Activated CD4-positive, alpha-beta T cell treated with anti-CD3 and anti-CD28 coated beads, Interleukin-2, amount 50 U/mL, for 1 hour (primary cell): ENCODE results near the gene TP73.

Experiments
- DNase-seq: peaks from one replicate; pipeline ENCODE4 v3.0.0-alpha.2; 2020

TP73 gene

GRCh38 chr1:3731583-3732433 is 79.5 kb downstream of the TP73 start:
- no peak for DNase-seq

- DNase-seq, result no peak
Measured at GRCh38 chr1:3732434-3733093, 80.2 kb downstream of the TP73 start.

- no peak for DNase-seq
Measured at GRCh38 chr1:3733094-3733882, 81.0 kb downstream of the TP73 start.

- DNase-seq, result no peak
Measured at GRCh38 chr1:3733883-3734589, 81.7 kb downstream of the TP73 start.

DNA sequence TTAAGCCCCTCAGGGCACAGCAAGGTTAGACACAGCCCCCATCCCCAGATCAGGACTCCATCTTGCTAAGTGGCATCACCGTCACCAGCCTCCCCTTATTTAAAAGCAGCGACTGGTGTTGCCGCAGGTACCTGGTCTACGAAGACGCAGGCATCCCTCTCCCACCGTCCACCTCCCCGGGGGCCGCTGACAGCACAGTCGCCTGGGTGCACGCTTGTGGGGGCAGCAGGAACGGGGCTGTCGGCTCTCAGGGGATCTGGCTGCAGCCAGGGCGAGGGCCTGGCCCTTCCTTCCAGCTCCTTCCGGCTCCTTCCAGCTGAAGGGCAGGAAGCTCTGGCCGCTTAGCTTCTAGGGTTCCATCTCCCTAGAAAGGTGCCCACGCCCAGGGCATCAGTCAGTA is 82.3 kb downstream of the TP73 start:
- no peak for DNase-seq

- DNase-seq, result no peak
Measured at GRCh38 chr1:3735027-3735681, 82.8 kb downstream of the TP73 start.

- no peak for DNase-seq
Measured at GRCh38 chr1:3735688-3736087, 83.4 kb downstream of the TP73 start.

- DNase-seq, result no peak
Measured at GRCh38 chr1:3736131-3736561, 83.8 kb downstream of the TP73 start.

DNA sequence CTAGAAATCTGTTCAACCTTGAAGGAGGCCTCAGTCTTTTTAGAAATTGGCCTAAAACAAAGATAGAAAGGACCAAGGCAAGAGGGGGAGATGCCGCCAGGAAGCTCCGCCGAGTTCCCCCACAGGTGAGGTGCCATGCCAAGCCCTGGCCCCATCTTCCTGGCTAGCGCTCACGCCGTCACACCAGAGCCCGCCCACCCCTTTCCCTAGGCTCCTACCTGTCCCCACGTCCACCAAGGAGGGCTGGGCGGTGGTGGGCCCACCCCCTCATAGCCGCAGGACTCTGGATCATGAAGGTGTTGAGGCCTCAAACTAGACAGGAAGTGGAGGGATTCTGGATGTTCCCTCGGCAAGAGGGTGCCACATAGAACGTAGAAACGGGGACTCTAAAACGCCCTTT is 84.4 kb downstream of the TP73 start:
- DNase-seq, result no peak

- DNase-seq, result no peak
Measured at GRCh38 chr1:3738943-3739342, 86.6 kb downstream of the TP73 start.

DNA sequence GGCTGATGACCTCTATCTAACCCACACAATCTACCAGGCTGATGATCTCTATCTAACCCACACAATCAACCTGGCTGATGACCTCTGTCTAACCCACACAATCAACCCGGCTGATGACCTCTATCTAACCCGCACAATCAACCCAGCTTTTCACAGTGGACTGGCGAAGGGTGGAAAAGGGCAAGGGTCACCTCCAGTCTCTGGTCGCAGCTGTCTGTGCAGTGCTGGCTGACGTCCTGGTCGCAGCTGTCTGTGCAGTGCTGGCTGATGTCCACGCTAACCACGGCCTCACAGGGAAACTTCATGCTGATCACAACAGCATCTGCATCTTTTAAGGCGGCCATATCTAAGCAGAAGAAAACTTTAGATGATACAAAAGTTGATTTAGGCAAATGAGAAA is 87.7 kb downstream of the TP73 start:
- no peak for DNase-seq

DNA sequence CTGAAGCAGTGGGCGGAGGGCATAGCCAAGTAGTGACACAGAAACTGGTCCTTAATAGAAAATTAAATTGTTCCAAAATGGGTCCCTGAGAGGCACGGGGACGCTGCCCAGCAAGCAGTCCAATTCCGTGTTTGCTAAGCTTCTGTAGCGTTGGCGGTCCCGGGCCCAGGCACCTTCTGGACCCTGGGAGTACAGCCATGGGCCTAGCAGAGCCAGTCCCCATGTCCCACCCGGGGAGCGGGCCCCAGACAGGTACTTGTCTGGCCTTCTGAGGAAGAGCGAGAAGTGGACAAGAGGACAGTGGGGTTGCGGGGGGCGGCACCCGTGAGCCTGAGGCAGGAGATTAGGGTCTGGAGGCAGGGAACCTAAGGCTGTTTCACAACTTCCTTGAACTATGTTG is 88.4 kb downstream of the TP73 start:
- DNase-seq, result no peak

- no peak for DNase-seq
Measured at GRCh38 chr1:3741566-3742438, 89.5 kb downstream of the TP73 start.

DNA sequence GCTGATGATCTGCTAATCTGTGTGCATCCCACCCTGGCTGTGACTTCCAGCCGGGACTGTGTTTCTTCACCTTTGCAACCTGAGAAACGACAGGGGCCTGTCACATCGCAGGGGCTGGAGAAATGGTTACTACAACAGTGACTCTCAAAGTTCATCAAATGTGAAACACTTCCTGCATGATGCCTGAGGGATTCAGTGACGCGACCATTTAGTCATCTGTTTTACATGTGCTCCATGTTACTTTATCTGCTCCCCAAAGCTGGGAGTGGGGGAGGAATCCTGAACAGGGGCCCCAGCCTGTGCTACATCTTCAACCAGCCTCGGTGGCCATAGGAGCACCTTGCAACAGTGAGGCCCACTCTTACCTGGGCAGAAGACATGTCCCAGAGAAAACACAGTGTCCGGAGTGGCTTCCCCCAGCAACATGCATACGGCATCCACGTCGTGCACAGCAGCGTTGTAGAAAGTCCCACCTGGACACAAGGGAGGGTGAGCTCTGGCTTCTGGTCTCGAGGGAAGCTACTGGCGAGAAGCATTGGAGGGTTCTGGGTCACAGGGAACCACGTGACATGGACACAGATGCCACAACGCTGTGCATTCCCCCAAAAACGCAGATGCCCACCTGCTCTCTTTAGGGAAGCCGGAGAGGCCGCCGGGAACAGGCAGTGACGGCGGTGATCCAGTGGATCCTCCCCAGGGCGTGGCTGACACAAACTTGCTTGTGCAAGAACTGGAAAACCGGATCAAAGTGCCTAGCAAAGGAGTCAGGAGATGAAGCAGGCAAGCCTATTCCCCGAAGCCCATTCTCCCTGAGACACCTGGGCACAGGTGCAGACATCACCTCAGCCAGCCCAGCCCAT is 90.4 kb downstream of the TP73 start:
- DNase-seq, result no peak

- DNase-seq, result no peak
Measured at GRCh38 chr1:3743421-3743820, 91.1 kb downstream of the TP73 start.

- DNase-seq, result no peak
Measured at GRCh38 chr1:3743826-3744225, 91.5 kb downstream of the TP73 start.

- no peak for DNase-seq
Measured at GRCh38 chr1:3744646-3745045, 92.3 kb downstream of the TP73 start.

DNA sequence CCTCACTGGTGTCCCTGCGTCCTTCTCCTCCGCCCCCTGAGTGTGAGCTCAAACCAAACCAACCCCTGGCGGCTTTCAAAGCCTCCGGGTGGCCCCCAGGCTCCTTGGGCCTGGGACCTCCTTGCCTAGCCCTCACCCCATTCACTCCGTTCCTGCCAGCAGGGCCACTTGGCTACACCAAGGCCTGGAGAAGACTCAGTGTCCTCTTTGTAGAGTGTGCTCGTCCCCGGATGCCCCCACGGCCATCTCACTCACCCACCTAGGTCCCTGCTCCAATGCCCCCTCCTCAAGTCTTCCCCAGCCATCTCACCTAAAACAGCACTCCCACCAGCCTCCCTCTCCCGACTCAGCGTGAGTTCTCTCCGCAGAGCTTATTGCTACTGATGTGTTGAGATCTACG is 92.8 kb downstream of the TP73 start:
- DNase-seq, result no peak

DNA sequence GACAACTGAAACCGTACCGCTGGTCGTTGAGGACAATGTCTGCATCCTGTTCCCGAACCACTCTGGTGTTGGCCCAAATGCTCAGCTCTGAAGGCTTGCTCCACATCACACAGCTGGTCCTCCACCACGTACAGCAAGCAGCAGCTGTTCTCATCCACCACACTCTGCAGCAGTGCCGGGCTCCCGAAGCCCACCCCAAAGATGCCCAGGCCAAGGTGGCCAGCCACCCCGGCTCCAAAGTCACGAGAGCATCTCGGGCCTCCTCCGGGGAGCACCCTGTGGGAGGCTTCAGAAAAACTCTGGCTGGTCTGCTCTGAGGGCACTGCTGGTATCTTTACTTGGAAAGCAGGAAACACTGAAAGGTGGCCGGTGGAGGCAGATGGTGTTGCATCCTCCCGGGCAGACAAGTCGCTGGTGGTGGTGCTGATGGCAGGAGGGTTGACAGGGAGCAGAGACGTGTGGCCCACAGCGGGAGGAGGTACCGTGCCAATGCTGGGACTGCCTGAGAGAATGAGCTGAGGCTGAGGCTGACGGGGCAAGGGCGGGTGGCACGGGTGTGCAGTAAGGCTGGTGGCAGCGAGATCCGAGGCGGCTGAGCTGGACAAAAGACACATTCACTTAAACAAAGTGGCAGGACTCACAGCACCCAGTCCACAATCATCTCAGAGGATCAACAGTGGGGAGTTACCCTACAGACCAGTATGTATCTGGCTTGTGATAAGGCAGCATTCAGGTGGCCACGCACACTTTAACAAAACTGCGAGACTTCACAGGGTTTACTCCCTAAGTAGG is 93.5 kb downstream of the TP73 start:
- no peak for DNase-seq
